GM12878 (cell line): ENCODE data around the gene ASB10. TPM values are rescaled to one million over a fixed set of nuclear protein-coding genes. Genes with fewer than 3 reads are reported as not detected.

Source experiments
- ATAC-seq: fragments of 200-7000 bp; cut with Tn5 transposase; 3 replicates; pipeline ENCODE4 v1.9.1; 2020; ENCODE audit warnings: mild to moderate bottlenecking, moderate library complexity
- BruUV-seq: library from RNA; stranded (reverse); fragments of 400-500 nt; replicated peaks from 2 replicates; lab custom pipeline; 2021; lab: Mats Ljungman, UMichigan
- CTCF ChIA-PET: fragments of 300-600 bp; sonication (Branson Sonifier 250); formaldehyde crosslinking; extraction: SDS; loops from one replicate; lab custom pipeline; 2021; ENCODE audit warnings: inconsistent platforms; lab: Yijun Ruan, JAX
- POLR2A ChIA-PET: fragments of 350-600 bp; formaldehyde crosslinking; extraction: SDS; loops from one replicate; lab custom pipeline; 2021; ENCODE audit warnings: inconsistent platforms; lab: Charles Lee
- RAD21 ChIA-PET: fragments of 300-600 bp; sonication (Branson Sonifier 250); formaldehyde crosslinking; loops from one replicate; lab custom pipeline; 2023; ENCODE audit warnings: antibody characterized with exemption; ENCODE audit not compliant: unreplicated experiment; lab: Charles Lee
- SMC1A ChIA-PET: fragments of 300-600 bp; sonication (Branson Sonifier 250); formaldehyde crosslinking; loops from one replicate; lab custom pipeline; 2023; ENCODE audit not compliant: unreplicated experiment, uncharacterized antibody; lab: Charles Lee
- DNase-seq: peaks from one replicate; pipeline ENCODE4 v3.0.0-alpha.2; 2011; ENCODE audit warnings: low read depth, low spot score
- FAIRE-seq: peaks from 3 replicates; lab custom pipeline; 2011; peaks lifted over from hg19 to GRCh38; lab: Jason Lieb, UNC
- H2AFZ ChIP-seq: 2 replicates; pipeline ENCODE4 v1.6.0; 2011; ENCODE audit warnings: low read depth, low read length, control low read depth; ENCODE audit not compliant: control insufficient read depth
- H3K27ac ChIP-seq: 2 replicates; pipeline ENCODE4 v1.5.1; 2011; ENCODE audit warnings: control low read depth; ENCODE audit not compliant: control insufficient read depth, insufficient read depth
- H3K27me3 ChIP-seq, 2 experiments: replicated peaks in 1 of 2; 2 replicates each; pipeline versions ENCODE4 v1.6.0 to v1.6.1; 2011; ENCODE audit warnings: low read length in 1 of 2; ENCODE audit not compliant: control insufficient read depth in 2 of 2, insufficient read depth in 2 of 2
- H3K36me3 ChIP-seq, 2 experiments: 2 replicates each; pipeline ENCODE4 v1.5.1; 2011; ENCODE audit warnings: low read length in 1 of 2; ENCODE audit not compliant: control insufficient read depth in 2 of 2, insufficient read depth in 2 of 2
- H3K4me1 ChIP-seq: 2 replicates; pipeline ENCODE4 v1.6.1; 2011; ENCODE audit warnings: mild to moderate bottlenecking, low read length, moderate library complexity, mixed read lengths; ENCODE audit not compliant: control insufficient read depth, insufficient read depth
- H3K4me2 ChIP-seq: 2 replicates; pipeline ENCODE4 v1.6.0; 2011; ENCODE audit warnings: control low read depth; ENCODE audit not compliant: control insufficient read depth, insufficient read depth
- H3K4me3 ChIP-seq: fragments of 200-600 bp; sonication (generic); 2 replicates; pipeline ENCODE4 v1.5.1; 2016
- H3K79me2 ChIP-seq: 2 replicates; pipeline ENCODE4 v1.6.0; 2011; ENCODE audit warnings: low read length; ENCODE audit not compliant: control insufficient read depth, insufficient read depth
- H3K9ac ChIP-seq: 2 replicates; pipeline ENCODE4 v1.8.0; 2011; ENCODE audit warnings: low read length, control low read depth, mixed read lengths; ENCODE audit not compliant: control insufficient read depth, insufficient read depth
- H3K9me3 ChIP-seq: replicated peaks from 3 replicates; pipeline ENCODE4 v1.5.1; 2011; ENCODE audit warnings: mild to moderate bottlenecking, low read length; ENCODE audit not compliant: control insufficient read depth, insufficient read depth
- H4K20me1 ChIP-seq: 2 replicates; pipeline ENCODE4 v1.6.0; 2011; ENCODE audit not compliant: control insufficient read depth, insufficient read depth
- CHD4 ChIP-seq: fragments of 200-600 bp; sonication (generic); IDR thresholded peaks from 2 replicates; pipeline ENCODE4 v1.6.1; 2016; ENCODE audit warnings: mild to moderate bottlenecking
- CUX1 ChIP-seq: IDR thresholded peaks from 2 replicates; pipeline ENCODE4 v1.6.1; 2012; ENCODE audit warnings: improper control_type of control experiment, low read depth, low read length; ENCODE audit not compliant: insufficient replicate concordance
- NR2C1 ChIP-seq: fragments of 450-650 bp; IDR thresholded peaks from 2 replicates; pipeline ENCODE4 v1.6.1; 2017; ENCODE audit warnings: antibody characterized with exemption, mild to moderate bottlenecking, moderate library complexity
- RFX5 ChIP-seq: IDR thresholded peaks from 2 replicates; pipeline ENCODE4 v1.6.1; 2011; ENCODE audit warnings: low read depth, low read length, improper control_type of control experiment
- SREBF1 ChIP-seq: IDR thresholded peaks from 2 replicates; pipeline ENCODE4 v1.6.1; 2012; ENCODE audit warnings: mild to moderate bottlenecking, low read length
- SUPT20H ChIP-seq: IDR thresholded peaks from 2 replicates; pipeline ENCODE4 v1.6.1; 2011; ENCODE audit warnings: low read depth, mild to moderate bottlenecking, low read length, moderate library complexity, borderline replicate concordance; ENCODE audit not compliant: control insufficient read depth
- TCF12 ChIP-seq: IDR thresholded peaks from 2 replicates; pipeline ENCODE4 v1.6.1; 2011; ENCODE audit warnings: low read depth, mild to moderate bottlenecking, low read length
- WGBS: methylation state at CpG from one replicate; pipeline ENCODE4 v1.1.6; 2016; ENCODE audit warnings: low lambda C conversion rate; ENCODE audit not compliant: insufficient replicate concordance, insufficient coverage; ENCODE audit errors: missing lambda C conversion rate; 5-methylcytosine and 5-hydroxymethylcytosine counted together
- in situ Hi-C: fragments of 300-500 bp; cut with MboI; formaldehyde crosslinking; loops from 9 replicates; pipeline ENCODE4 v1.14.3; 2018; ENCODE audit warnings: mixed read lengths
- intact Hi-C: fragments of 100-400 bp; cut with micrococcal nuclease; formaldehyde crosslinking; loops from one replicate; pipeline ENCODE4 v1.14.2; 2022; ENCODE audit not compliant: unreplicated experiment
- polyA plus RNA-seq, 11 experiments: library from polyadenylated mRNA; depleted of rRNA in 4 of 11; unstranded in 6 of 11; stranded (reverse) in 5 of 11; fragments of >200 nt; fragmentation: Nextera tagmentation in 4 of 11; fragmentation: Illumina TruSeq in 1 of 11; extraction: Ambion mirVana in 4 of 11; extraction: Trizol in 1 of 11; gene quantifications; 1 replicate in 1 of 11; 2 replicates in 10 of 11; pipeline versions ENCODE4 v1.2.1 to v1.2.3, GENCODE V29; 2011 to 2016; ENCODE audit warnings: inconsistent platforms in 2 of 11, missing spikeins in 2 of 11, low read depth in 1 of 11
- total RNA-seq, 4 experiments: library from RNA; depleted of rRNA in 3 of 4; stranded (reverse); fragments of >200 nt in 3 of 4; fragmentation: Illumina TruSeq in 1 of 4; extraction: Trizol in 1 of 4; gene quantifications; 2 replicates each; pipeline versions ENCODE4 v1.2.1 to v1.2.3, GENCODE V29; 2013 to 2021
- TF ChIP-seq, protein P1 (sequence below): IDR thresholded peaks from 2 replicates; pipeline ENCODE4 v1.6.1; 2011; ENCODE audit warnings: low read depth, low read length, improper control_type of control experiment, borderline replicate concordance
- TF ChIP-seq, protein P2 (sequence below): IDR thresholded peaks from 2 replicates; pipeline ENCODE4 v1.6.1; 2012; ENCODE audit warnings: mild to moderate bottlenecking, low read depth, low read length

Gene ASB10
- total and polyA plus RNA-seq, 10 of the 15 experiments (the other 5 are each of a cell fraction or from before 2014, with no cell fraction given): not detected

GRCh38 chr7:151229249-151229648 lies 42.2 kb upstream of the ASB10 start:
- SMC1A ChIA-PET: no interaction called here
- Histone ChIP-seq H4K20me1 (no peaks in the 10 kb centered on the region), H3K9ac (no peak overlapping the region), H3K27ac (no peak overlapping the region), H3K4me1 (peaks cover 5% of the 10 kb centered on the region; the same call in 1 of the 2 replicates), H3K27me3 (no peaks in the 10 kb centered on the region), H2AFZ (no peak overlapping the region), H3K4me3 (no peak overlapping the region), H3K4me2 (no peak overlapping the region), H3K9me3 (no peaks in the 10 kb centered on the region), H3K36me3 (peaks cover 0 to 7% of the 10 kb centered on the region in 2 experiments; a peak in 2 of 4 replicates), H3K79me2 (peaks cover 39% of the 10 kb centered on the region)
- 77% methylated on average over 10 of the region's 10 CpGs for WGBS
- DNase-seq: no peak
- intact Hi-C loops: loop anchor here (5.0 kb wide), 1 partner anchor 113 kb away; the partner anchor contains the start of gene NUB1
- POLR2A ChIA-PET: no interaction called here
- CTCF ChIA-PET: interaction anchor here (0.7 to 5.1 kb wide), 2 partner anchors 8 to 14 kb away, joined by 5 to 56 read pairs; no protein-coding TSS in a partner anchor
- FAIRE-seq: no peak
- RAD21 ChIA-PET: no interaction called here
- TF ChIP-seq NR2C1 (no peak), CUX1 (no peak), TCF12 (no peak), SREBF1 (no peak), RFX5 (no peak), SUPT20H (no peak), CHD4 (no peak)
- TF ChIP-seq, protein P1, sequence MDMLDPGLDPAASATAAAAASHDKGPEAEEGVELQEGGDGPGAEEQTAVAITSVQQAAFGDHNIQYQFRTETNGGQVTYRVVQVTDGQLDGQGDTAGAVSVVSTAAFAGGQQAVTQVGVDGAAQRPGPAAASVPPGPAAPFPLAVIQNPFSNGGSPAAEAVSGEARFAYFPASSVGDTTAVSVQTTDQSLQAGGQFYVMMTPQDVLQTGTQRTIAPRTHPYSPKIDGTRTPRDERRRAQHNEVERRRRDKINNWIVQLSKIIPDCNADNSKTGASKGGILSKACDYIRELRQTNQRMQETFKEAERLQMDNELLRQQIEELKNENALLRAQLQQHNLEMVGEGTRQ: no peak
- TF ChIP-seq, protein P2, sequence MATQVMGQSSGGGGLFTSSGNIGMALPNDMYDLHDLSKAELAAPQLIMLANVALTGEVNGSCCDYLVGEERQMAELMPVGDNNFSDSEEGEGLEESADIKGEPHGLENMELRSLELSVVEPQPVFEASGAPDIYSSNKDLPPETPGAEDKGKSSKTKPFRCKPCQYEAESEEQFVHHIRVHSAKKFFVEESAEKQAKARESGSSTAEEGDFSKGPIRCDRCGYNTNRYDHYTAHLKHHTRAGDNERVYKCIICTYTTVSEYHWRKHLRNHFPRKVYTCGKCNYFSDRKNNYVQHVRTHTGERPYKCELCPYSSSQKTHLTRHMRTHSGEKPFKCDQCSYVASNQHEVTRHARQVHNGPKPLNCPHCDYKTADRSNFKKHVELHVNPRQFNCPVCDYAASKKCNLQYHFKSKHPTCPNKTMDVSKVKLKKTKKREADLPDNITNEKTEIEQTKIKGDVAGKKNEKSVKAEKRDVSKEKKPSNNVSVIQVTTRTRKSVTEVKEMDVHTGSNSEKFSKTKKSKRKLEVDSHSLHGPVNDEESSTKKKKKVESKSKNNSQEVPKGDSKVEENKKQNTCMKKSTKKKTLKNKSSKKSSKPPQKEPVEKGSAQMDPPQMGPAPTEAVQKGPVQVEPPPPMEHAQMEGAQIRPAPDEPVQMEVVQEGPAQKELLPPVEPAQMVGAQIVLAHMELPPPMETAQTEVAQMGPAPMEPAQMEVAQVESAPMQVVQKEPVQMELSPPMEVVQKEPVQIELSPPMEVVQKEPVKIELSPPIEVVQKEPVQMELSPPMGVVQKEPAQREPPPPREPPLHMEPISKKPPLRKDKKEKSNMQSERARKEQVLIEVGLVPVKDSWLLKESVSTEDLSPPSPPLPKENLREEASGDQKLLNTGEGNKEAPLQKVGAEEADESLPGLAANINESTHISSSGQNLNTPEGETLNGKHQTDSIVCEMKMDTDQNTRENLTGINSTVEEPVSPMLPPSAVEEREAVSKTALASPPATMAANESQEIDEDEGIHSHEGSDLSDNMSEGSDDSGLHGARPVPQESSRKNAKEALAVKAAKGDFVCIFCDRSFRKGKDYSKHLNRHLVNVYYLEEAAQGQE: no peak
- ATAC-seq: no peak
- in situ Hi-C loops: no loop called here
- BruUV-seq: no TSS peak
